DOHH2 (cell line): ENCODE measurements around the gene EPAS1.

Experiments used
- H3F3A ChIP-seq: fragments of 200-600 bp; sonication (generic), shearing (Covaris generic); 2 replicates; pipeline ENCODE4 v1.6.0; 2016; ENCODE audit warnings: antibody characterized with exemption, mild to moderate bottlenecking; ENCODE audit not compliant: control insufficient read depth, insufficient read depth
- H3K27ac ChIP-seq: fragments of 200-600 bp; sonication (generic); 2 replicates; pipeline ENCODE4 v1.5.1; 2014; ENCODE audit warnings: low read depth, mild to moderate bottlenecking, low read length, moderate library complexity
- H3K27me3 ChIP-seq: fragments of 200-600 bp; sonication (generic); 2 replicates; pipeline ENCODE4 v1.6.1; 2014; ENCODE audit warnings: mild to moderate bottlenecking, low read length, mixed read lengths; ENCODE audit not compliant: control insufficient read depth
- H3K36me3 ChIP-seq: fragments of 200-600 bp; sonication (generic); 2 replicates; pipeline ENCODE4 v1.6.1; 2014; ENCODE audit warnings: mild to moderate bottlenecking, low read length, moderate library complexity, mixed read lengths; ENCODE audit not compliant: control insufficient read depth
- H3K4me1 ChIP-seq: fragments of 200-600 bp; sonication (generic); 2 replicates; pipeline ENCODE4 v1.6.1; 2014; ENCODE audit warnings: mild to moderate bottlenecking, low read length, mixed read lengths; ENCODE audit not compliant: control insufficient read depth
- H3K4me2 ChIP-seq: fragments of 200-600 bp; sonication (generic); 2 replicates; pipeline ENCODE4 v1.6.0; 2014; ENCODE audit warnings: mild to moderate bottlenecking, low read length, moderate library complexity
- H3K4me3 ChIP-seq: fragments of 200-600 bp; sonication (generic); 2 replicates; pipeline ENCODE4 v1.5.1; 2014; ENCODE audit warnings: mild to moderate bottlenecking, low read length, mixed read lengths
- H3K79me2 ChIP-seq: fragments of 200-600 bp; sonication (generic); 2 replicates; pipeline ENCODE4 v1.6.1; 2014; ENCODE audit warnings: mild to moderate bottlenecking, low read length, mixed read lengths; ENCODE audit not compliant: control insufficient read depth
- H3K9me2 ChIP-seq: fragments of 200-600 bp; sonication (generic); replicated peaks from 2 replicates; pipeline ENCODE4 v1.6.1; 2014; ENCODE audit warnings: mild to moderate bottlenecking, low read length, mixed read lengths; ENCODE audit not compliant: control insufficient read depth
- H3K9me3 ChIP-seq: fragments of 200-600 bp; sonication (generic); 2 replicates; pipeline ENCODE4 v1.6.1; 2014; ENCODE audit warnings: antibody characterized with exemption, low read length, mixed read lengths; ENCODE audit not compliant: control insufficient read depth, insufficient read depth
- H4K20me1 ChIP-seq: fragments of 200-600 bp; sonication (generic); 2 replicates; pipeline ENCODE4 v1.6.0; 2014; ENCODE audit warnings: low read depth, mild to moderate bottlenecking, antibody characterized with exemption, low read length, moderate library complexity; ENCODE audit not compliant: control insufficient read depth, insufficient read depth
- EZH2phosphoT487 ChIP-seq: fragments of 200-600 bp; sonication (generic); IDR thresholded peaks from 2 replicates; pipeline ENCODE4 v1.6.1; 2017; ENCODE audit warnings: borderline replicate concordance, mild to moderate bottlenecking, antibody characterized with exemption, low read length, moderate library complexity, mixed read lengths
- TF ChIP-seq, protein P1 (sequence below): fragments of 200-600 bp; sonication (generic); IDR thresholded peaks from one replicate; pipeline ENCODE4 v1.5.1; 2014; ENCODE audit warnings: antibody characterized with exemption, mild to moderate bottlenecking, low read depth, low read length; ENCODE audit not compliant: poor library complexity, severe bottlenecking

EPAS1 gene

DNA sequence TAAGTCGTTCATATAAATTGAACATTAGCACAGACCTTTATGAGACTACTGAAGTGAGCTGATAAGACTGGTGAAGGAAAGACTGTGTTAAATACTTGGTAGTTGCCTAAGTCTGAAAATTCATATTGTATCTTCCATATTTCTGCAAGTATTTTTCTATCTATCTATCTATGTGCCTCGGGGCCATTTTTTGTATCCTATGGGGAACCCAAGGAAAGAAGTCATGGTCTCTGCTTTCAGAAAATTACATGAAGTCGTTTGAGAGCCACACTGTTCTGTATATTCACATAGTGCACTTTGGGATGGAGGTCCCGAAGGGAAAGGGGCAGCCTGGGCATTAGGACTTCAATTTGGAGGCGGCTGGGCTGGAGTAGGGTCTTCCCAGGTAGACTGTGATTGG, 89.6 kb downstream of the EPAS1 start:
- Histone ChIP-seq H3F3A (no peaks in the 10 kb centered on the region), H3K9me3 (no peaks in the 10 kb centered on the region), H3K79me2 (no peaks in the 10 kb centered on the region), H3K9me2 (no peaks in the 10 kb centered on the region), H3K27ac (no peak overlapping the region), H3K4me2 (no peak overlapping the region), H3K27me3 (0 out of 2 replicates have a peak, but pooled peaks cover 2% of the 10 kb centered on the region), H3K4me3 (no peak overlapping the region), H3K4me1 (no peaks in the 10 kb centered on the region), H3K36me3 (no peaks in the 10 kb centered on the region), H4K20me1 (no peaks in the 10 kb centered on the region)
- TF ChIP-seq, protein P1, sequence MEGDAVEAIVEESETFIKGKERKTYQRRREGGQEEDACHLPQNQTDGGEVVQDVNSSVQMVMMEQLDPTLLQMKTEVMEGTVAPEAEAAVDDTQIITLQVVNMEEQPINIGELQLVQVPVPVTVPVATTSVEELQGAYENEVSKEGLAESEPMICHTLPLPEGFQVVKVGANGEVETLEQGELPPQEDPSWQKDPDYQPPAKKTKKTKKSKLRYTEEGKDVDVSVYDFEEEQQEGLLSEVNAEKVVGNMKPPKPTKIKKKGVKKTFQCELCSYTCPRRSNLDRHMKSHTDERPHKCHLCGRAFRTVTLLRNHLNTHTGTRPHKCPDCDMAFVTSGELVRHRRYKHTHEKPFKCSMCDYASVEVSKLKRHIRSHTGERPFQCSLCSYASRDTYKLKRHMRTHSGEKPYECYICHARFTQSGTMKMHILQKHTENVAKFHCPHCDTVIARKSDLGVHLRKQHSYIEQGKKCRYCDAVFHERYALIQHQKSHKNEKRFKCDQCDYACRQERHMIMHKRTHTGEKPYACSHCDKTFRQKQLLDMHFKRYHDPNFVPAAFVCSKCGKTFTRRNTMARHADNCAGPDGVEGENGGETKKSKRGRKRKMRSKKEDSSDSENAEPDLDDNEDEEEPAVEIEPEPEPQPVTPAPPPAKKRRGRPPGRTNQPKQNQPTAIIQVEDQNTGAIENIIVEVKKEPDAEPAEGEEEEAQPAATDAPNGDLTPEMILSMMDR, result no peak

DNA sequence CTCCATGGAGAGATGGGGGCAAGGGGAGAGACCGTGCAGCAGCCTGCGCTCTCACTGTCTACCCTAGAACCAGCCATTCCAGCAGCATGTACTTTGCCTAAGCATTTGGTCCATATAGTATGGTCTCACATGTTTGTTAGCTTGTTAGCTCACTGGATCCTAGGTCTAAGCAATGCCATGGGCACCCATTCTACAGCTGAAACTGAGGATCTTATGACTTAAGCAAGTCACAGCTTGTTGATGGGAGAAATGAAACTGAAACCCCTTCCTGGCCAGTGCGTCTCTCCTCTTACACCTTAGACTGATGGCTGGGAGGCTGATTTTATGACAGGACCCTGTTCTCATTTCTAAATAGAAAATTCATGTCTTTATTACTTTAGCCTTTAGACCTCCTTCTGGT, 90.1 kb downstream of the EPAS1 start:
- Histone ChIP-seq H3K4me3 (no peak overlapping the region), H3K4me2 (no peak overlapping the region), H3K9me3 (no peaks in the 10 kb centered on the region), H3K79me2 (no peaks in the 10 kb centered on the region), H3K27me3 (0 out of 2 replicates have a peak, but pooled peaks cover 2% of the 10 kb centered on the region), H3K9me2 (no peaks in the 10 kb centered on the region), H4K20me1 (no peaks in the 10 kb centered on the region), H3K27ac (no peak overlapping the region), H3K4me1 (no peaks in the 10 kb centered on the region), H3F3A (no peaks in the 10 kb centered on the region), H3K36me3 (no peaks in the 10 kb centered on the region)
- TF ChIP-seq EZH2phosphoT487, result no peak
- TF ChIP-seq, protein P1, result no peak

DNA sequence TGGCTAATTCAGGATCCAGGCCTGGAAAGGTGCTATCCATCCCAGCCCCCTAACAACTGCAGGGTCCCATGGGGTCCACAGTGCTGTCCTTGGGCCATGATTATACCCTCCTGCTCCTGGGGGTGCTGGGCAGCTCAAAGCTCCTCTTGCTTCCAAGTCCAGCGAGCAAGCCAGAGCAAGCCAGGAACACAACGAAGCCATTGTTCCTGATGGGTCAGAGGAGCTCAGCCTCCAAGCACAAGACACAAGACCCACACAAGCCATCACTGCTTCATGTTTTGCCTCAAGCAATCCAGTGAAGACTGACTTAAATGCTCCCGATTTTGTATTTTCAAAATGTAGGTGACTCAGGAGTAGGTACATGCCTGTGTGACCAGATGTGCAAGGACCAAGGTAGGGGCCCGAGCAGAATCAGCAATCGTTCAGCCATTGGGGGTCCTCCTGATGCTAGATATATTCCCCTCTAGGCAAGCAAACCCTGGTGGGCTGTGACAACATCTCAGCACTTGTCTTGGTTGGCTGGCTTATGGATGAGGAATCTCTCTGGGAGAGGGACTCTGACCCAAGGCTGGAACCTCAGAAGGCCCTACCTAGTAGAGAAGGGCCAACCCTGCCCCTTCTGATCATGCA, 90.8 kb downstream of the EPAS1 start:
- Histone ChIP-seq H3K4me3 (no peak overlapping the region), H3F3A (no peaks in the 10 kb centered on the region), H3K27ac (no peak overlapping the region), H3K9me2 (no peaks in the 10 kb centered on the region), H4K20me1 (no peaks in the 10 kb centered on the region), H3K36me3 (no peaks in the 10 kb centered on the region), H3K4me1 (no peaks in the 10 kb centered on the region), H3K79me2 (no peaks in the 10 kb centered on the region), H3K27me3 (0 out of 2 replicates have a peak, but pooled peaks cover 2% of the 10 kb centered on the region), H3K9me3 (no peaks in the 10 kb centered on the region), H3K4me2 (no peak overlapping the region)
- TF ChIP-seq EZH2phosphoT487, result no peak
- TF ChIP-seq, protein P1, result no peak
